Neural cell (in vitro differentiated cells): ENCODE measurements around the gene IGSF21. TPM values are rescaled to one million over a fixed set of nuclear protein-coding genes. Genes with fewer than 3 reads are reported as not detected.

Experiments
- H2AFZ ChIP-seq: fragments of 200-600, 300-800 bp; sonication (generic), shearing (Covaris generic); 2 replicates; pipeline ENCODE4 v1.6.0; 2014; ENCODE audit warnings: low read depth, mild to moderate bottlenecking, antibody characterized with exemption, low read length, moderate library complexity
- H3F3A ChIP-seq: fragments of 200-600 bp; shearing (Covaris generic); 2 replicates; pipeline ENCODE4 v1.6.1; 2016; ENCODE audit warnings: mild to moderate bottlenecking, moderate library complexity, mixed read lengths, antibody characterized with exemption, low read length; ENCODE audit not compliant: insufficient read depth, poor library complexity, severe bottlenecking
- H3K27ac ChIP-seq: fragments of 200-600, 300-800 bp; sonication (generic), shearing (Covaris generic); 2 replicates; pipeline ENCODE4 v1.5.1; 2014; ENCODE audit warnings: mild to moderate bottlenecking, low read length, moderate library complexity
- H3K27me3 ChIP-seq: fragments of 300-800, 200-600 bp; sonication (generic), shearing (Covaris generic); 2 replicates; pipeline ENCODE4 v1.6.0; 2014; ENCODE audit warnings: mild to moderate bottlenecking, low read depth, low read length, moderate library complexity; ENCODE audit not compliant: insufficient read depth
- H3K36me3 ChIP-seq: fragments of 300-800, 200-600 bp; sonication (generic), shearing (Covaris generic); 2 replicates; pipeline ENCODE4 v1.5.1; 2014; ENCODE audit warnings: mild to moderate bottlenecking, antibody characterized with exemption, low read length, moderate library complexity; ENCODE audit not compliant: insufficient read depth
- H3K4me2 ChIP-seq: fragments of 300-800, 200-600 bp; sonication (generic), shearing (Covaris generic); 2 replicates; pipeline ENCODE4 v1.6.0; 2014; ENCODE audit warnings: mild to moderate bottlenecking, low read length
- H3K4me3 ChIP-seq: fragments of 300-800, 200-600 bp; sonication (generic), shearing (Covaris generic); 2 replicates; pipeline ENCODE4 v1.5.1; 2014; ENCODE audit warnings: mild to moderate bottlenecking, low read length, moderate library complexity
- H3K79me2 ChIP-seq: fragments of 200-600 bp; shearing (Covaris generic); replicated peaks from 2 replicates; pipeline ENCODE4 v1.6.0; 2014; ENCODE audit warnings: mild to moderate bottlenecking, low read length, moderate library complexity; ENCODE audit not compliant: insufficient read depth
- H3K9ac ChIP-seq: fragments of 300-800, 200-600 bp; sonication (generic), shearing (Covaris generic); 2 replicates; pipeline ENCODE4 v1.6.1; 2016; ENCODE audit warnings: mild to moderate bottlenecking, low read length, mixed read lengths
- H3K9me2 ChIP-seq: fragments of 200-600 bp; shearing (Covaris generic); 2 replicates; pipeline ENCODE4 v1.6.1; 2016; ENCODE audit warnings: mild to moderate bottlenecking, low read length, mixed read lengths; ENCODE audit not compliant: insufficient read depth
- H3K9me3 ChIP-seq: fragments of 200-600, 300-800 bp; sonication (generic), shearing (Covaris generic); 2 replicates; pipeline ENCODE4 v1.6.1; 2016; ENCODE audit warnings: mild to moderate bottlenecking, mixed run types, low read length, moderate library complexity, mixed read lengths
- H4K20me1 ChIP-seq: fragments of 200-600 bp; shearing (Covaris generic); 2 replicates; pipeline ENCODE4 v1.6.1; 2016; ENCODE audit warnings: mild to moderate bottlenecking, mixed run types; ENCODE audit not compliant: insufficient read depth
- CTCF ChIP-seq: fragments of 450-650 bp; IDR thresholded peaks from 2 replicates; pipeline ENCODE4 v1.5.1; 2014; ENCODE audit warnings: antibody characterized with exemption, mild to moderate bottlenecking, moderate library complexity; ENCODE audit not compliant: poor library complexity, severe bottlenecking
- EP300 ChIP-seq: fragments of 450-650 bp; conservative IDR thresholded peaks from 2 replicates; pipeline ENCODE4 v1.6.1; 2014; ENCODE audit warnings: antibody characterized with exemption, mild to moderate bottlenecking, moderate library complexity; ENCODE audit not compliant: poor library complexity, severe bottlenecking
- EZH2 ChIP-seq: fragments of 200-600, 300-800 bp; shearing (Covaris generic), sonication (generic); IDR thresholded peaks from 2 replicates; pipeline ENCODE4 v1.6.1; 2014; ENCODE audit warnings: antibody characterized with exemption, low read length, borderline replicate concordance, mild to moderate bottlenecking; ENCODE audit not compliant: insufficient read depth, poor library complexity, severe bottlenecking
- MXI1 ChIP-seq: fragments of 450-650 bp; conservative IDR thresholded peaks from 2 replicates; pipeline ENCODE4 v1.6.1; 2014; ENCODE audit warnings: antibody characterized with exemption, mild to moderate bottlenecking; ENCODE audit not compliant: poor library complexity, severe bottlenecking
- POLR2AphosphoS5 ChIP-seq: IDR thresholded peaks from 2 replicates; pipeline ENCODE4 v1.6.1; 2012
- RAD21 ChIP-seq: fragments of 450-650 bp; conservative IDR thresholded peaks from 2 replicates; pipeline ENCODE4 v1.6.1; 2014; ENCODE audit warnings: antibody characterized with exemption, mild to moderate bottlenecking, moderate library complexity
- REST ChIP-seq: IDR thresholded peaks from 2 replicates; pipeline ENCODE4 v1.6.1; 2012; ENCODE audit warnings: borderline replicate concordance
- SMC3 ChIP-seq: fragments of 450-650 bp; conservative IDR thresholded peaks from 2 replicates; pipeline ENCODE4 v1.6.1; 2014; ENCODE audit warnings: antibody characterized with exemption, mild to moderate bottlenecking, moderate library complexity; ENCODE audit not compliant: poor library complexity
- TAF1 ChIP-seq: IDR thresholded peaks from 2 replicates; pipeline ENCODE4 v1.6.1; 2012; ENCODE audit warnings: low read depth
- polyA plus RNA-seq: library from polyadenylated mRNA; depleted of rRNA; stranded (reverse); fragments of >200 nt; gene quantifications from 2 replicates; pipeline ENCODE4 v1.2.3, GENCODE V29; 2014

The IGSF21 gene
- polyA plus RNA-seq, 1 donor from 2014 or later: 2.4 TPM

GRCh38 chr1:18314399-18314798, 206.8 kb downstream of the IGSF21 start:
- H3K79me2 ChIP-seq: no peaks in the 10 kb centered on the region
- H3K36me3 ChIP-seq: no peaks in the 10 kb centered on the region
- no peak for TF ChIP-seq RAD21
- TF ChIP-seq EP300: no peak
- no peak for TF ChIP-seq CTCF
- no peak for TF ChIP-seq SMC3
- TF ChIP-seq REST: no peak
- TF ChIP-seq MXI1: no peak
- TF ChIP-seq EZH2: no peak
- no peak for TF ChIP-seq TAF1
- no peak for TF ChIP-seq POLR2AphosphoS5
- H3K9ac ChIP-seq: no peak overlapping the region
- H3K27me3 ChIP-seq: no peaks in the 10 kb centered on the region
- H3K4me3 ChIP-seq: no peak overlapping the region
- H2AFZ ChIP-seq: no peak overlapping the region
- no peaks in the 10 kb centered on the region for H4K20me1 ChIP-seq
- no peak overlapping the region for H3K4me2 ChIP-seq
- no peaks in the 10 kb centered on the region for H3K9me2 ChIP-seq
- H3K27ac ChIP-seq: no peak overlapping the region
- no peaks in the 10 kb centered on the region for H3F3A ChIP-seq
- peaks cover 4% of the 10 kb centered on the region for H3K9me3 ChIP-seq

- TF ChIP-seq POLR2AphosphoS5 (no peak), SMC3 (no peak), REST (no peak), TAF1 (no peak), EP300 (no peak), RAD21 (no peak), EZH2 (no peak), MXI1 (no peak)
- Histone ChIP-seq H3K4me3 (no peak overlapping the region), H3K27me3 (no peaks in the 10 kb centered on the region), H4K20me1 (no peaks in the 10 kb centered on the region), H3K4me2 (no peak overlapping the region), H3K79me2 (no peaks in the 10 kb centered on the region), H3K9me3 (peaks cover 4% of the 10 kb centered on the region), H3K9ac (no peak overlapping the region), H3K36me3 (no peaks in the 10 kb centered on the region), H3K9me2 (no peaks in the 10 kb centered on the region), H3F3A (no peaks in the 10 kb centered on the region), H3K27ac (no peak overlapping the region), H2AFZ (no peak overlapping the region)
Measured at GRCh38 chr1:18315449-18315848, 207.9 kb downstream of the IGSF21 start.
